Mesothelial cell of epicardium (in vitro differentiated cells): ENCODE data around the gene CRTC2. TPM values are rescaled to one million over a fixed set of nuclear protein-coding genes. Genes with fewer than 3 reads are reported as not detected.
A peak's percentile ranks its signal among the peaks of the same experiment; 100 is the strongest.

Experiments
- DNase-seq, 2 experiments: peaks; one replicate each; pipeline ENCODE4 v3.0.0; 2021; ENCODE audit warnings: low spot score in 2 of 2; ENCODE audit not compliant: unreplicated experiment in 2 of 2
- H3K27ac Mint-ChIP-seq: 2 replicates; pipeline ENCODE4 v1.8.0; 2021; ENCODE audit warnings: mixed read lengths
- H3K27me3 Mint-ChIP-seq: 2 replicates; pipeline ENCODE4 v1.8.0; 2021; ENCODE audit warnings: low read depth, mixed read lengths
- H3K36me3 Mint-ChIP-seq: 2 replicates; pipeline ENCODE4 v1.8.0; 2021; ENCODE audit warnings: mixed read lengths
- H3K4me1 Mint-ChIP-seq: 2 replicates; pipeline ENCODE4 v1.8.0; 2021; ENCODE audit warnings: mixed read lengths
- H3K4me3 Mint-ChIP-seq: 2 replicates; pipeline ENCODE4 v1.8.0; 2021; ENCODE audit warnings: mild to moderate bottlenecking, moderate library complexity, mixed read lengths
- H3K9me3 Mint-ChIP-seq: 2 replicates; pipeline ENCODE4 v1.8.0; 2021; ENCODE audit warnings: mixed read lengths
- CTCF ChIP-seq: fragments of 200-600 bp; sonication (generic); IDR thresholded peaks from one replicate; pipeline ENCODE4 v1.5.0; 2021; ENCODE audit warnings: antibody characterized with exemption; ENCODE audit not compliant: unreplicated experiment
- total RNA-seq: library from RNA; stranded (reverse); gene quantifications from 3 replicates; pipeline ENCODE4 v1.2.1, GENCODE V29; 2021

The CRTC2 gene
- total RNA-seq, 1 donor from 2014 or later, result 47.1 TPM

- DNase-seq, result no peak
- Mint-ChIP-seq H3K36me3 (peaks cover 7% of the 10 kb centered on the region), H3K4me3 (peak overlapping the region; percentile 78), H3K27ac (no peak overlapping the region), H3K27me3 (no peaks in the 10 kb centered on the region), H3K9me3 (no peaks in the 10 kb centered on the region), H3K4me1 (peaks cover 13% of the 10 kb centered on the region)
- TF ChIP-seq CTCF, result no peak
Measured at GRCh38 chr1:153944005-153944826, 14.2 kb downstream of the CRTC2 start.

- H3K27me3 Mint-ChIP-seq, result no peaks in the 10 kb centered on the region
- H3K36me3 Mint-ChIP-seq, result peaks cover 4% of the 10 kb centered on the region
- H3K9me3 Mint-ChIP-seq, result no peaks in the 10 kb centered on the region
- DNase-seq, result no peak
- H3K27ac Mint-ChIP-seq, result no peak overlapping the region
- peaks cover 13% of the 10 kb centered on the region for H3K4me1 Mint-ChIP-seq
- no peak overlapping the region for H3K4me3 Mint-ChIP-seq
- no peak for TF ChIP-seq CTCF
Measured at GRCh38 chr1:153942766-153943549, 15.5 kb downstream of the CRTC2 start.

- H3K27ac Mint-ChIP-seq, result no peak overlapping the region
- no peaks in the 10 kb centered on the region for H3K27me3 Mint-ChIP-seq
- no peaks in the 10 kb centered on the region for H3K9me3 Mint-ChIP-seq
- peaks cover 7% of the 10 kb centered on the region for H3K36me3 Mint-ChIP-seq
- DNase-seq, result no peak
- H3K4me3 Mint-ChIP-seq, result no peak overlapping the region
- TF ChIP-seq CTCF, result no peak
- peaks cover 13% of the 10 kb centered on the region for H3K4me1 Mint-ChIP-seq
Measured at GRCh38 chr1:153941826-153942725, 16.3 kb downstream of the CRTC2 start.

- no peaks in the 10 kb centered on the region for H3K9me3 Mint-ChIP-seq
- no peak overlapping the region for H3K27ac Mint-ChIP-seq
- H3K36me3 Mint-ChIP-seq, result peaks cover 16% of the 10 kb centered on the region
- no peak overlapping the region for H3K4me3 Mint-ChIP-seq
- DNase-seq, result no peak
- H3K27me3 Mint-ChIP-seq, result no peaks in the 10 kb centered on the region
- no peak for TF ChIP-seq CTCF
- peaks cover 13% of the 10 kb centered on the region for H3K4me1 Mint-ChIP-seq
Measured at GRCh38 chr1:153940756-153941155, 17.7 kb downstream of the CRTC2 start.

- Mint-ChIP-seq H3K4me3 (no peak overlapping the region), H3K27ac (no peak overlapping the region), H3K9me3 (no peaks in the 10 kb centered on the region), H3K36me3 (peaks cover 22% of the 10 kb centered on the region), H3K27me3 (no peaks in the 10 kb centered on the region), H3K4me1 (peaks cover 2% of the 10 kb centered on the region)
- no peak for TF ChIP-seq CTCF
- DNase-seq, result no peak
Measured at GRCh38 chr1:153939476-153939875, 18.9 kb downstream of the CRTC2 start.
